Measurements from ENCODE around the gene MYO1B. TPM values are rescaled to one million over a fixed set of nuclear protein-coding genes. Genes with fewer than 3 reads are reported as not detected.
A peak's percentile ranks its signal among the peaks of the same experiment; 100 is the strongest.

MYO1B gene
- total RNA-seq, 2 donors from 2014 or later, result 29.8 to 30.0 TPM

DNA sequence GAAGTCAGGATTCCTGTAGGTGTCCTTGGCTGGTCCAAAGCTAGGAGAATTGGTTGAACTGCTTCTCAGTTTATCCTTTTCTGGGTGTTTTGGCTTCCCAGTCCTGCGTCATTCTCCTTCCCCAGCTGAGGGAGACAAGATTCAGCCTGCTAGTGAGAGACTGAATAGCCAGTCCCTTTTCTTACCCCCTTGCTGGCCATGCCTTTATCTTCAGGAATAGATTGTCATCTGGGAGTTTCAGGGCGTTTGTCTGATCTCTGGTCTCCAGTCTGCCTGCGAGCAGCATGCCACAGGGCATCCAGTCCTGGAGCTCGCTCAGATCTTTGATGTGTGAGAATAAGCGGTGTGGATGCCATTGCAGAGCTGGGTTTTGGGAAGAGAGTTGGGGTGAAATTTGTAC is 5.8 kb downstream of the MYO1B start:
- DNase-seq (ENCODE audit: low spot score), result no peak
- intact Hi-C loops (cut with DNase I), result no loop called here

DNA sequence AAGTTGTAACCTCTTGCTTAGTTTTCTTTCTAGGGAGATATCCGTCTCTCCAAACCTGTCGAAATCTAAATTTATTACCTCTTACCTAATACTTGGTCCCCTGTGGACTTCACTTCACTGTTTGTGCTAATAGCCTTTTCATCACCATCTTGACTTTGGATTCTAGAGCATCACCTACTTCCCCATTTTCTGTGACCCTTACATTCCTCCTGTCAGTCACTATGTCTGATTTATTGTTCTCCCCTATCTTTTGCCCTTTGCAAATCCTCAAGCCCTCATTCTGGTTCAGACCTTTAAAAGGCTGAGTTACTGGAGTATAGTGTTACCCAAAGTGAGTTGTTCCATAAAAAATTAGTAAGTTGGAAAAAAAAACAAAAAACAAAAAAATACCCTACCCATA is 7.5 kb downstream of the MYO1B start:
- DNase-seq (ENCODE audit: low spot score), result no peak
- intact Hi-C loops (cut with DNase I), result no loop called here

DNA sequence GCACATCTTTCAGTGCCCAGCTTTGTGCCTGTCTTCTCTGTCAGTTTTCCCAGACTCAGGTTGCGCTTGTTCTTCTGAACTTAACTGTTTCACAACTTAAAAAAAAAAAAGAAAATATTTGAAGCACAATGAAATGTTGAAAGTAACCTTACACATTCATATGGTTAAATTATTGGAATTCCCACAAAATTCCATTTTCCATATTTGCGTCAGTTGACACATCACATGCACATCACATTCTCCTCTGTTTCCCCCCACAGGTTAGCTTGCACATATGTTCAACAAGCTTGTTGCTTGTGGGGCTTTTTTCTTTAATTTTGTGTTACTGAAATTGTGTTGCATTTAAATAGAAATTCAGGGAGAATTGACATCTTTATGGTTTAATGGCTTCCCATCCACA is 8.3 kb downstream of the MYO1B start:
- intact Hi-C loops (cut with DNase I), result no loop called here
- DNase-seq (ENCODE audit: low spot score), result no peak

DNA sequence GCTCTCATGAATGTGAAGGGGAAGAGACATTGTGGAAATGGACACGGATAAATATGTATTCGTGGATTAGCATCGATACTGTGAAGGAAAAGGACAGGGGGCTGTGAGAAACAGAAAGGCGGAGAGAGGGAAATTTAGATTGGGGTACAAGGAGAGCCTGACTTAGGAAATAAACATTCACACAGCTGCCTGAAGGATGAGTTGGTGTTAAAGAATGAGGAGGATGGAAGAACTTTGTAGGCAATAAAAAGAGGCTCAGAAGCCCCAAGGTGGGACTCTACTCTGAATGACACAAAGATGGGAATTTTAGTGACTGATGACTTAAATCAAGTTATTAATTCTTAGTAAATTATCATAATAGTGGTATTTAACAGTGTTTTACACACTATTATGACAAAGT is 10.1 kb downstream of the MYO1B start:
- intact Hi-C loops (cut with DNase I), result no loop called here
- DNase-seq (ENCODE audit: low spot score), result no peak

DNA sequence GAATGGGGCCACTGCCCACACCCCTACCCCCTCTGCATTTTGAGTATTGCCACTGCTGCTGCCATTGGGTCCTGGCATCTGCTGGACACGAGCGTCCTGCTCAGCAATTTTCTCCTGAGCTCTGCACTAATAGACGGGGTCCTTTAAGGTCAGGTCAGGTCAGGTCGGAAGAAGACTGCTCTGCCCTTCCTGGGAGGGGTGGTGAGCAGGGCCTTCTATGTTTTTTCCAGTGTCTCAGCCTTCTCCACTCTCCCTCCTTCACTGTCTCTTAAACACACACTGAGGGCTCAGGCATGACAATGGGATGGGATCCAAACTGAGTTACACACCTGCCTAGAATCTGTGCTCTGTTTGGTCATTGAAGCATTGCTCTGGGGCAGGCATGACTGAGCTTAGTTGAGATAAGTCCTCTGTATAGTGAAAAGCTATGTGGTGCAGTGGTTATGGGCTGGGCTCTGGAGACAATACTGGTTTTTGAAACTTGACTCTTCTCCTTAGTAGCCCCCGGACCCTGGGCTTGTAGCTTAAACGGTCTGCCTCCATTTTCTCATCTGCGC is 10.6 kb downstream of the MYO1B start:
- no peak for DNase-seq (ENCODE audit: low spot score)
- intact Hi-C loops (cut with DNase I), result no loop called here

DNA sequence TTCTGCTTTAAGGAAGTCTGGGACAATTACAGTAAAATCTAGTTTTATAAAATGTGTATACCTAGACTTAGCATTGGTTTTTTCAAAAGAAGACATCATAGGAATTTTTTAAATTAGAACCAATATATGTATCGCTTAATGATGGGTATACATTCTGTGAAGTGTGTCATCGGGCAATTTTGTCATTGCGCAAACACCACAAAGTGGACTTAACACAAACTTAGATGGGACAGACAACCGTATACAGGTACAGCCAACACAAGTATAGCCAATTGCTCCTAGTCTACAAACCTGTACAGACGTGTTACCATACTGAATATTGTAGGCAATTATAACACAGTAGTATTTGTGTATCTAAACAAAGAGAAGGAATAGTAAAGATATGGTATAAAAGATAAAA is 12.7 kb downstream of the MYO1B start:
- intact Hi-C loops (cut with DNase I), result no loop called here
- DNase-seq (ENCODE audit: low spot score), result no peak

DNA sequence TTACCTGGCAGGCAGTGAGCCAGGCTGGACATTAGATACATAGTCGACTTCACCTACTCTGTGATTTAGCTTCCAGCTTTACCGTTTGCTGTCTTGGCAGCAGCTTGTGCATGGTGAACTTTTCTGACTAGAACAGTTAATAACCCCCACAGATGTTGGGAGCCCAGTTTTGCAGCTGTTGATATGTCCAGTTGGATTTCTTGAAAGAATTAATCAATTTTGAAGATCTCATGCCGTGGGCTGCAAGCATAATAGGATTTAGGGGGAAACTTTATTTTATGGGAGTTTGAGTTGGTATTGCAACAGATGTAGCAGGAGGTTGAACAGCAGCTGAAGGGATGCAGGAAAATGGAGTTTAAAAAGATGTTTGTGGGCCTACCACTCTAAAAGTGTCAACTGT is 13.8 kb downstream of the MYO1B start:
- DNase-seq (ENCODE audit: low spot score), result no peak
- intact Hi-C loops (cut with DNase I), result no loop called here

DNA sequence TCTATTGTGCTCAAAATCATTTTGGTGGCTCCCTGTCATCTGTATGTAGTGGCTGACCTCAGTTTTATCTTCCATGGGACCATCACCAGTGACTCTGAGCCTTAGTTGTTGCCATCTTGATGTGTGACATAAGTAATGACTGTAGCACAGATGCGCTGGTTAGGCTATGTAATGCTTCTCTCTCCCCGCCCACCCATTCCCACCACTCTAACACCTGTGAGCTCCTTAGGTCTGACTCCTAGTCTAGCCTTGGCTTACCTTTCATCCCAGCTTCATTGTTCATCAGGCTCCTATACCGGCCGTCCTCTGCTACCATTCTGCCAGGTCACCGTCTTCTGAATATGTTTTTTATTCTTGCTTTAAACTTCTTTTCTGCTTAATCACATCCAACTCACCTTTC is 17.2 kb downstream of the MYO1B start:
- intact Hi-C loops (cut with DNase I), result loop anchor here in 1 of 2 donors (5.0 kb wide), 1 partner anchor 750 kb away; no protein-coding TSS in a partner anchor

DNA sequence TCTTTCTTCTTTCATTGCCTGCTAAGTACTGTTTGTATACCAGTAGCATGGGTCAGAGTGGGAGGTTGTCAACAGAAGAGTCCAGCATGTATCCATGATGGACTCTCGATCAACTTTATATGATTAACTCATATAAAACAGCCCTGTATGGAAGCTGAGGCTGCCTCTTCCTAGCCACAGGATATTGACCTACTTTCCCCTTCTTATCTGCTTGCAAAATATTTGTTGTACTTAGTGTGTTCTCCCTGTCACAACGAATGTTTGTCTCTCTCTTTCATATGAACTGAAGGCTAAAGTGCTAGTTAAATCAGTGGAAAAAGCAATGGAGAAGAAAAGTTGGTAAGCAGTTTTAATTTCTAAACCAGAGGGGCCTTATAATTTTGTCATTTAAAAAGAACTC is 17.8 kb downstream of the MYO1B start:
- intact Hi-C loops (cut with DNase I), result loop anchor here in 1 of 2 donors (5.0 kb wide), 1 partner anchor 751 kb away; no protein-coding TSS in a partner anchor
- no peak for DNase-seq (ENCODE audit: low spot score)

More for the DNA sequence above, 17.2 kb downstream of the MYO1B start:
- DNase-seq (ENCODE audit: low spot score), result no peak

DNA sequence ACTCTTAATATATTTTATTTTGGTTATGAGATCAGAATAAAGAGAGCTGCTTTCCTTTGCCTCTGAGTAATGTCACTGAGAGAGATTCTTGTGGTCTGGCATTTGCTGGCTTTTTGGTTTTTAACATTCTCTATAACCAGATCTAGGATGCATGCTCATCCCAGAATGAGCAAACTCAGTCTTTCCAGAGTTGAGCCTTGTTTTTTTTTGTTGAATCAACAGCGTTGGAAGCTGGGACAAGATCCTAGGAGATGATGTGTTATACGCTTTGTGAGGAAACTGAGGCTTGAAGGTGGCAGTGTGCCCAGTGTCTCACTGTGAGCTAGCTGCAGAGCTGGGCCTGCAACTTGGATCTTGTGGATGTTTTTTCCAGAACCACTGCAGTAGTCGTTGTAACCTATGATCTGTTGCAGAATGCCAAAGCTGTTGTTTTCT is 19.5 kb downstream of the MYO1B start:
- intact Hi-C loops (cut with DNase I), result loop anchor here in 1 of 2 donors (5.0 kb wide), 1 partner anchor 752 kb away; no protein-coding TSS in a partner anchor
- peak; percentile 88 for DNase-seq (ENCODE audit: low spot score)

DNA sequence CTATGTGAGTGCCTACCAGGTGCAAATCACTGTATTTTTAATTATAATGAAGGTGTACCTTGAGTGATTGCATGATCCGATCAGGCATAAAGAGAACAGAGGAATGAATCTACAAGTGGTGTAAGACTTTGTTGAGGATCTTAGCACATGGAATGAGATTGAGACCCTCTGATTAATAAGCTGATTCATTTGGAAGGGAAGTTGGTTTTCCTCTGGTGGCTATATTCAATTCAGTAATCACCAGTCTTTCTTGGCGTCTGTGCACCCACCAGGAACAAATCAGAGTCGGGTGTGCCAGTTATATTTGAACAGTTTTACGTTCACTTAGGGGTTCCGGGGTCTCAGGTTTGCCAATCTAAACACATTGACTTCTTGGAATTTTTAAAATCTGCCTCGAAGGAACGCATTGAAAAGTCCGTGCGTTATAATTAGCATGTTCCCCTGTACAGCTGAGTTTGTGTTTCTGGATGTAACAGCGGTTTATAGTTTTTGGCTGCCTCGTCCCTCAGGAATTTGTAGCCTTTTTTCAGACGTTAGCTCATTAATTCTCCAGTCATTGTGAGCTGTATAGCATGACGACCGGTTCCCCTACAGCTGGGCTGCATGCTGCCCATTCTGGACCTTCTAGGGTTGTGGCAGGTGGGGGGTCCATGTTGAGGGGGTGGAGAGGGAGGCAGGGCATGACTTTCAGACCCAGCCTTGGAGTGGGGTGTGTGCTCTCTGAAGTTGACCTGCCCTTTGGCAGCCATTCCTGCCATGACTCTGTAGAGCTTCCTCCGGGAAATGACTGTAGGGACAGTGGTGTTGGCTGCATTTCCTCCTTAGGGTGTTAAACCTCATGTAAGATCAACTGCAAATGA is 20.3 kb downstream of the MYO1B start:
- DNase-seq (ENCODE audit: low spot score), result peak; percentile 84

DNA sequence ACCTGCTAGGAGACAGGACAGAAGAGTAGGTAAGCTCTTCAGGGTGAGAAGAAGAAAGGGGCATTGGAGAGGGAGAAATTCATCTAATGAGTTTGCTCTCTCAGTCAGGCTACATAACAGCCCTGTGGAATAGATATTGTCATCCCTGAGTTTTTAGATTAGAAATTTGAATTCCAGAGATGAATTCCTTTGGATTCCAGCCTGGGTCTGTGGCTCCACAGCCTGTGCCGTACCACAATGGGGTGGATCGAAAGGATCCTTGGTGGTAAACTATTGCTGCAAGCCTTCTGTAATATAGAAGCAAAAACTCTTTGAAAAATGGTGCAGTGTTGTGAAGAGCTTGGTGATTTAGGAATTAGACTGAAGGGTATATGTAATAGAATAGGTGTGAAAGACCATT is 21.0 kb downstream of the MYO1B start:
- intact Hi-C loops (cut with DNase I), result no loop called here
- DNase-seq (ENCODE audit: low spot score), result no peak

More for the DNA sequence above, 20.3 kb downstream of the MYO1B start:
- intact Hi-C loops (cut with DNase I), result no loop called here

DNA sequence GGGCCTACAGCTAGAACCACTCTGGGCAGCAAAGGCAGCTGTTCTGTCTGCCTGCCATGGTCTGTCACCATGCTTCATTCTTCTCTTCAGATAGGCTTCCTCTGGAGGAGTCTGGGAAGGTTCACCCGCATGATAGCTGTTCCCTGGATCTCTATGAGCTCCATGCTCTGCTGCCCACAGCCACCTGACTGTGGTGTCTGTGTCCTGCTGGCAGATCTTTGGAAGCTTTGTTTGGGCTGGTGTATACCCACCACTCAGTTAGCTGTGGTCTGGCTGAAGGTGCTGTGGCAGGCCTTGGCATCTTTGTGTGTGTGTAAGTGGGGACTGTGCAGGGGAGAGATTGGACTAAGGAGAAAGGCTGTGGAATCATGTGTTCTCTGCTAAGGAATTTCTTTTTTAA is 23.4 kb downstream of the MYO1B start:
- DNase-seq (ENCODE audit: low spot score), result no peak
- intact Hi-C loops (cut with DNase I), result no loop called here

DNA sequence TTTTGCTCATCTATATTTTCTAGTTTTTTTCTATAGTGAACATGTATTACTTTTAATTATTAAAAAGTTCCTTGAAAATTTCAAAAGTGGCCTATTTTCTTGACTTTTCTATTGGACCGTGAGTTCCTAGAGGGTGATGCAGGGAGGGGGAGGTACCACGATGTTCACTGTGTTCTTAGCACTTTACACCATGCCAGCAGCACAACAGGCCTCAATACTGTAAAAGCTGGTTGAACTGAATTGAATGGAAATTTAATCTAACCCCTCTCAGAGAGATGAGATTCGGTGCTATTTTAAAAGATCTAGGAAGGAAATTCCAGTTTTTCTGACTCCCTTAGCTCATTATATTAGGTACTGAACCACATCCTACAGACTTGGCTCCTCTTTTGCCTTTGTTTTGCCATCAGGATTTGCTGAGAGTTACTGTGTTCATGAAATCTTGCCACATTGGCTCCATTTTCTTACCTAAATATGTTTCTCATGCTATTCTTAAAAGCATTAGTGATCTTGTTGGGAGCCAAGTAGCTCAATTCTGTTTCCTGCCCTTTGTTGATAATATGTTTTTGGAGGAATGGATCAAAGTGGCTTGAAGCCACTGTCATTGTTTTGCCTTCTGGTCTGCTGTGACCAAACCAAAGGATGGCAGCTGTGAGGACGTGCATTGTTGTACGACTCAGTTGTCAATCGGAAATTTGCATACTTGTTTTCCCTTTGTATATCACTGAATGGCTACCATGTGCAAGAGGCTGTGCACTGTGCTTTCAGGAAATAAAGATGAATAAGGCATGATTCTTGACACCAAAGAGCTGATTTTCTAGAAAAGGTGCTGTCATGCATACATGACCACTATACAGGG is 25.3 kb downstream of the MYO1B start:
- intact Hi-C loops (cut with DNase I), result no loop called here

DNA sequence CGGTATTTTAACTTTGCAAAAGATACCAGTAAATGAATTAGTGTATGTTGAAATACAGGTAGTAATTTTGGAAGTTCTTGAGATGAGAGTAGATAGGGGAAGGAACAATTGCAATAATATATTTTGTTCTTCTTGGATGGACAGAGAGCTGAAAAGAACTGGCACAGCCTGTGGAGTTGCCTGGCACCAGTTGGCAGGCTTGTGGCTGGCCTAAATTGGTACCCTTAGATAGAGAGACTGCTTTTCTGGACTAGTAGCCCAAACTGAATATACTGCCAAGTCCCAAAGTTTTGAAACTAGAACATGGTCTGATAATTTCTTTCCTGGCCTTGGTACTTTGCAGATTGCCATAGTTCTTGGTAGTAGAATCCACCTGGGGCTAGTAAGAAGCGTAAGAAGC is 26.9 kb downstream of the MYO1B start:
- intact Hi-C loops (cut with DNase I), result no loop called here
- DNase-seq (ENCODE audit: low spot score), result no peak

More for the DNA sequence above, 25.3 kb downstream of the MYO1B start:
- no peak for DNase-seq (ENCODE audit: low spot score)

DNA sequence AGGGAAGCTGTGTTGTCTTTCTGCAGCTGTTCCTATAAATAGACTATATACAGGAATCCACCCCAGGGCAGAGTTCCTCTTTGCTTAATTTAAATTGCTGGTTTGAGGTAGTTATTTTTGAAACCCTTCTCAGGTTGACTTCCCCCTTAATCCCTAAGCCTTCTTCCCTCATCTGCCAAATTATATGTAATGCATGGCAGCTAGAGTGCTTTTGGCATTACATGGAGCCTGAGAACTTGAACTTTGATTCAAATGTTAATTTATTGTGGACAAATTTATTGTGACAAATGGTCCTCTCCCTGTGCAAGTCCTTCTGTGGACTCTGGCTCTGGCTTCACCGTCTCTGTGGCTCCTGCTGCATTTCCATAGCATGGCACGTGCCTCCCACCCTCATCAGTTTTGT is 29.2 kb downstream of the MYO1B start:
- DNase-seq (ENCODE audit: low spot score), result no peak
- intact Hi-C loops (cut with DNase I), result no loop called here

DNA sequence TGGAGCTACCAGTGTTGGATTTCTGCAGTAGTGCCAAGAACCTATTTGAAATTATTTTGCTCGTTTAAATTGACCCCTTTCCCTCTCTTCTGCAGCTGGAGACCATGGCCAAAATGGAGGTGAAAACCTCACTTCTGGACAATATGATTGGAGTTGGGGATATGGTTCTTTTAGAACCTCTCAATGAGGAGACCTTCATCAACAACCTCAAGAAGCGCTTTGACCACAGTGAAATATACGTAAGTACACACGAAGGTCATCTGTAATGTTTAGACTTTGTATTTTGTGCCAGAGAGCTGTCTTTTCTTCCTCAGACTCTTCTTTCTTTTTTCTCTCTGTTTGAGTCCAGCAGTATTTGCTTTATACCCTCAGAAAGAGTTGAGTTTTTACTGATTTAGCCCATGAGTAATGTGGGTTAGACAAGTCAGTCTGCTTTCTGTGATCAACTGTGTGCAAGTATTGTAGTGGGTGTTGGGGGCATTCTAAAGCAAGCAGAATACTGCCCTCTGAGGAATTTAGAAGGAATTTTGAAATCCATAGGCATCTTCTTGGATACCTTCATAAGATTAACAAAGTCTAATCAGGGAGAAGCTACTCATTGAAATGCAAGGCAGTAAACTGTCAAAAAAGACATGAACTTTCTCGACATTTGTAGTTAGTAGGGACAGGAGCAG is 31.7 kb downstream of the MYO1B start:
- DNase-seq (ENCODE audit: low spot score), result no peak
- intact Hi-C loops (cut with DNase I), result no loop called here

DNA sequence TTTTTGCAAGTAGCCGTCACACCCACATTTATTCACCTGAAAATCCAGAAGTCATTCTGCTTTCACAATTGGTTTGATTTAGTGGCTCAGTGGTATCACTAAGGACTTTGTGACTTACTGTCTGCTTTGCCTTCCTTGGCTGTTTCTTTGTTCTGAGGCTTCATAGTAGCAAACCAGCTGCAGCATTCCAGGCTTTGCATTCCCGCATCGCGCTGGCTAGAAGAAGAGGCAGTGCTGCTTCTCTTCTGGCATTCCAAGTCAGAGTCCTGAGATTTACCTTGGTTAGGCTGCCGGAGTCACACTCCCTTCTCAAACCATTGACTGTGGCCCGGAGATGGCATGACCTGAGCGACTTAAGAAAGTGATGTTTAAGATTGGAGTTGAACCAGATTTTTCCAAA is 35.1 kb downstream of the MYO1B start:
- DNase-seq (ENCODE audit: low spot score), result no peak
- intact Hi-C loops (cut with DNase I), result no loop called here
